Hepatocyte (in vitro differentiated cells): ENCODE measurements around the gene FLRT1. TPM values are rescaled to one million over a fixed set of nuclear protein-coding genes. Genes with fewer than 3 reads are reported as not detected.

Experiments used
- DNase-seq: peaks from one replicate; pipeline ENCODE4 v3.0.0-alpha.2; 2016; ENCODE audit warnings: low spot score
- H2AFZ ChIP-seq: fragments of 200-600 bp; sonication (generic); 2 replicates; pipeline ENCODE4 v1.6.0; 2016; ENCODE audit warnings: antibody characterized with exemption, mild to moderate bottlenecking
- H3K27ac ChIP-seq: fragments of 200-600 bp; sonication (generic); 2 replicates; pipeline ENCODE4 v1.5.1; 2016; ENCODE audit warnings: mild to moderate bottlenecking
- H3K27me3 ChIP-seq: fragments of 200-600 bp; sonication (generic); 2 replicates; pipeline ENCODE4 v1.6.1; 2016
- H3K36me3 ChIP-seq: fragments of 200-600 bp; sonication (generic); replicated peaks from 2 replicates; pipeline ENCODE4 v1.5.1; 2016; ENCODE audit warnings: low read depth; ENCODE audit not compliant: insufficient read depth
- H3K4me1 ChIP-seq: fragments of 200-600 bp; sonication (generic); 2 replicates; pipeline ENCODE4 v1.5.1; 2016; ENCODE audit warnings: mild to moderate bottlenecking, moderate library complexity; ENCODE audit not compliant: insufficient read depth
- H3K4me2 ChIP-seq: fragments of 200-600 bp; sonication (generic); 2 replicates; pipeline ENCODE4 v1.6.0; 2016
- H3K4me3 ChIP-seq: fragments of 200-600 bp; sonication (generic); 2 replicates; pipeline ENCODE4 v1.5.1; 2016; ENCODE audit warnings: mild to moderate bottlenecking
- H3K79me2 ChIP-seq: fragments of 200-600 bp; sonication (generic); 2 replicates; pipeline ENCODE4 v1.6.0; 2017; ENCODE audit warnings: mild to moderate bottlenecking
- H3K9me2 ChIP-seq: fragments of 200-600 bp; sonication (generic); replicated peaks from 2 replicates; pipeline ENCODE4 v1.6.0; 2017; ENCODE audit warnings: mild to moderate bottlenecking; ENCODE audit not compliant: insufficient read depth
- H3K9me3 ChIP-seq: fragments of 200-600 bp; sonication (generic); 2 replicates; pipeline ENCODE4 v1.5.1; 2016; ENCODE audit warnings: low read depth, mild to moderate bottlenecking
- H4K20me1 ChIP-seq: fragments of 200-600 bp; sonication (generic); 2 replicates; pipeline ENCODE4 v1.6.0; 2016; ENCODE audit warnings: mild to moderate bottlenecking; ENCODE audit not compliant: insufficient read depth, poor library complexity, severe bottlenecking
- EZH2 ChIP-seq: fragments of 200-600 bp; sonication (generic); IDR thresholded peaks from 2 replicates; pipeline ENCODE4 v1.6.1; 2016; ENCODE audit warnings: antibody characterized with exemption, mild to moderate bottlenecking, borderline replicate concordance
- EZH2phosphoT487 ChIP-seq: fragments of 200-600 bp; sonication (generic); IDR thresholded peaks from one replicate; pipeline ENCODE4 v1.6.1; 2018; ENCODE audit warnings: antibody characterized with exemption, mild to moderate bottlenecking, low read depth, moderate library complexity; ENCODE audit not compliant: unreplicated experiment, severe bottlenecking
- WGBS: methylation state at CpG from one replicate; pipeline ENCODE4 v1.1.6; 2016; ENCODE audit warnings: low lambda C conversion rate; ENCODE audit errors: missing lambda C conversion rate; 5-methylcytosine and 5-hydroxymethylcytosine counted together
- polyA plus RNA-seq: library from polyadenylated mRNA; unstranded; fragments of >200 nt; fragmentation: Nextera tagmentation; extraction: Ambion mirVana; gene quantifications from 2 replicates; pipeline ENCODE4 v1.2.1, GENCODE V29; 2016
- total RNA-seq: library from RNA; depleted of rRNA; stranded (reverse); fragments of >200 nt; gene quantifications from 2 replicates; pipeline ENCODE4 v1.2.3, GENCODE V29; 2014
- TF ChIP-seq, protein P1 (sequence below): fragments of 200-600 bp; sonication (generic); IDR thresholded peaks from 2 replicates; pipeline ENCODE4 v1.5.1; 2016; ENCODE audit warnings: antibody characterized with exemption, mild to moderate bottlenecking; ENCODE audit not compliant: poor library complexity

FLRT1 gene
- total and polyA plus RNA-seq, 2 experiments from 2014 or later: 0.34 to 0.43 TPM

DNA sequence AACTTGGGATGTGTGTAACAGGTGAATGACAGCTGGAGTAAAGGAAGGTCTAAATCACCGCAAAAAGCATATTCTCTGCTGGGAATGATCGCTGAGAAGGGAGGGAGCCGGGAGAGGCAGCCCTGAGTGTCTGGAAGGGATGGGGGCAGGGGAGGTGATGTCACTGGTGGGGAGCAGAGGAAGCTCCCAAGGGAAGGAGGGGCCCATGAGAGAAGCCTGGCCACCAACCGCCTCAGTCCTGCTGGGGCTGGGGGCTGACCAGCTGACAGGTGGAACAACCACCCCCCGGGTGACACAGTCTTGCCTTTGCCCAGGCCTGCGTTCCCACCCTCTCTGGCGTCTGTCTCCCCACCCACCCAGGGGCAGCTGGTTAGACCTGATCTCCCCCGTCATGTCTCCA, 6.0 kb upstream of the FLRT1 start:
- Histone ChIP-seq H3K4me2 (no peak overlapping the region), H3K27me3 (peaks cover 16% of the 10 kb centered on the region), H3K79me2 (no peaks in the 10 kb centered on the region), H4K20me1 (no peaks in the 10 kb centered on the region), H3K4me3 (no peak overlapping the region), H3K9me3 (no peaks in the 10 kb centered on the region), H3K4me1 (peaks cover 10% of the 10 kb centered on the region), H2AFZ (no peak overlapping the region), H3K27ac (no peak overlapping the region), H3K36me3 (no peaks in the 10 kb centered on the region), H3K9me2 (no peaks in the 10 kb centered on the region)
- DNase-seq: no peak
- 48% methylated on average over 4 of the region's 8 CpGs for WGBS
- TF ChIP-seq EZH2 (no peak), EZH2phosphoT487 (no peak)
- TF ChIP-seq, protein P1, sequence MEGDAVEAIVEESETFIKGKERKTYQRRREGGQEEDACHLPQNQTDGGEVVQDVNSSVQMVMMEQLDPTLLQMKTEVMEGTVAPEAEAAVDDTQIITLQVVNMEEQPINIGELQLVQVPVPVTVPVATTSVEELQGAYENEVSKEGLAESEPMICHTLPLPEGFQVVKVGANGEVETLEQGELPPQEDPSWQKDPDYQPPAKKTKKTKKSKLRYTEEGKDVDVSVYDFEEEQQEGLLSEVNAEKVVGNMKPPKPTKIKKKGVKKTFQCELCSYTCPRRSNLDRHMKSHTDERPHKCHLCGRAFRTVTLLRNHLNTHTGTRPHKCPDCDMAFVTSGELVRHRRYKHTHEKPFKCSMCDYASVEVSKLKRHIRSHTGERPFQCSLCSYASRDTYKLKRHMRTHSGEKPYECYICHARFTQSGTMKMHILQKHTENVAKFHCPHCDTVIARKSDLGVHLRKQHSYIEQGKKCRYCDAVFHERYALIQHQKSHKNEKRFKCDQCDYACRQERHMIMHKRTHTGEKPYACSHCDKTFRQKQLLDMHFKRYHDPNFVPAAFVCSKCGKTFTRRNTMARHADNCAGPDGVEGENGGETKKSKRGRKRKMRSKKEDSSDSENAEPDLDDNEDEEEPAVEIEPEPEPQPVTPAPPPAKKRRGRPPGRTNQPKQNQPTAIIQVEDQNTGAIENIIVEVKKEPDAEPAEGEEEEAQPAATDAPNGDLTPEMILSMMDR: no peak

DNA sequence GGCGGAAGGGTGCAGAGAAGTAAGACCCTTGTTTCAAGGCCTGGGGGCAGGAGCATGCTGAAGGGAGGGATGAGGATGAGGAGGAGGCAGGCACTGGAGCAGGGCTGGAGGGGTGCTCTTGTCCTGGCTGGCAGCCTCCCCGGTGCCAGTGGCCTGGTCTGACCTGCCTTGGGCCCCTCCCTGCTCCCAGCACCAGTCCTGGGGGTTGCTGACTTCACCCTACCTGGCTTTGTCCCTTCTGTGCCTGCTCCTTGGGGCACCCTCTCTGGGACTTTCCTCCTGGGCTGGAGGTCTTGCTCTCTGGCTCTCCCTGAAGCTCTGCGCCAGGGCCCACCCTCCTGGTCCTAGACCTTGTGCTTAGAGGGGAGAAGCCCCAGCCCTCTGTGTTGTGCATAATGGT, 4.7 kb upstream of the FLRT1 start:
- H3K36me3 ChIP-seq: no peaks in the 10 kb centered on the region
- 89% methylated on average over 3 of the region's 3 CpGs for WGBS
- DNase-seq: no peak
- H3K9me2 ChIP-seq: no peaks in the 10 kb centered on the region
- H3K27ac ChIP-seq: no peak overlapping the region
- H3K27me3 ChIP-seq: peaks cover 22% of the 10 kb centered on the region
- TF ChIP-seq, protein P1: no peak
- TF ChIP-seq EZH2 (no peak), EZH2phosphoT487 (no peak)
- no peak overlapping the region for H3K4me3 ChIP-seq
- H3K79me2 ChIP-seq: no peaks in the 10 kb centered on the region
- H4K20me1 ChIP-seq: no peaks in the 10 kb centered on the region
- no peak overlapping the region for H2AFZ ChIP-seq
- peaks cover 13% of the 10 kb centered on the region for H3K4me1 ChIP-seq
- no peak overlapping the region for H3K4me2 ChIP-seq
- H3K9me3 ChIP-seq: no peaks in the 10 kb centered on the region

DNA sequence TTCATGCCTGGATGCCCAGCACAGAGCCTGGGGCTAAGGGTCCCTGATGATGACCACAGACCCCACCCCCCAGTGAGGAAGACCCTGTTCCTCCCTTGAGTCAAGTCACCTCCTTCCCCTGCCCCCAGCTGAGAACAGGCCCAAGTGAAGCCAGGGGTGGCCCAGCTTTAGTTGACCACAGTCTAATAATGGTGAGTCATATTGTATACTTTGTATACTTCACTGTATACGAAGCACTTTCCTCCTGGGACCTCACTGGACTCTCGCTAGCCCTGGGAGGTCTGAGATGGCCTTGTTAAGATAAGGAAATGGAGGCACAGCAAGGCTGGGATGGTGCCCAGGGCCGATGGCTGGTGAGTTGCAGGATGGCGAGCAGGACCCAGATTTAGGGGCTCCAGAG, 3.7 kb upstream of the FLRT1 start:
- Histone ChIP-seq H3K27ac (no peak overlapping the region), H3K27me3 (peaks cover 30% of the 10 kb centered on the region), H3K4me1 (peaks cover 20% of the 10 kb centered on the region), H3K9me2 (no peaks in the 10 kb centered on the region), H3K79me2 (no peaks in the 10 kb centered on the region), H2AFZ (no peak overlapping the region), H4K20me1 (no peaks in the 10 kb centered on the region), H3K9me3 (no peaks in the 10 kb centered on the region), H3K36me3 (no peaks in the 10 kb centered on the region), H3K4me2 (no peak overlapping the region), H3K4me3 (no peak overlapping the region)
- no peak for TF ChIP-seq EZH2phosphoT487
- TF ChIP-seq, protein P1: no peak
- no peak for TF ChIP-seq EZH2
- 73% methylated on average over 4 of the region's 4 CpGs for WGBS
- DNase-seq: no peak

DNA sequence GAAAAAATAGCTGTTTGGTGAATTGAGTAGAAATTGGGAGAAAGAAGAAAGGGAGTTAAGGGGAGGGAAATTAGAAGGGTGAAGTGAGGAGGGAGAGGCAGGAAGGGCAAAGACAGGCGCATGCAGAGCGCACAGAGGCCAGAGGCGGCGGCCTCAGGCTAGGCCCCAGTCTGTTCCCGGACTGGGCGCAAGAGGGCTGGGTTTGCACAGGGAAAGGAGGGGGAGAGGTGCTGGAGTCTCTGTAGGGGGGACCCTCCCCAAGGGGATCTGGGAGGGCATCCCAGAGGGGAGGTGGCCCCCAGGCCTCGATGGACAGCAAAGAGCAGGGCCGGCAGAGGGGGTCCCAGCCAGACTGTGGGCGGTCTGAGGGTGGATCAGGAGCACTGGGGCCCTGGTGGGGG, 1.3 kb upstream of the FLRT1 start:
- H3K79me2 ChIP-seq: no peaks in the 10 kb centered on the region
- H3K9me2 ChIP-seq: no peaks in the 10 kb centered on the region
- no peaks in the 10 kb centered on the region for H3K36me3 ChIP-seq
- peaks cover 10% of the 10 kb centered on the region for H3K4me1 ChIP-seq
- H3K4me3 ChIP-seq: no peak overlapping the region
- H3K9me3 ChIP-seq: no peaks in the 10 kb centered on the region
- no peak overlapping the region for H3K27ac ChIP-seq
- WGBS: 61% methylated on average over 8 of the region's 9 CpGs
- H2AFZ ChIP-seq: no peak overlapping the region
- TF ChIP-seq, protein P1: no peak
- no peak for TF ChIP-seq EZH2phosphoT487
- no peak for TF ChIP-seq EZH2
- no peak overlapping the region for H3K4me2 ChIP-seq
- H4K20me1 ChIP-seq: no peaks in the 10 kb centered on the region
- DNase-seq: no peak
- H3K27me3 ChIP-seq: peaks cover 37% of the 10 kb centered on the region
